HFF-Myc (cell line): Measurements from ENCODE around the gene MATN1.

Experiments
- DNase-seq: peaks from one replicate; pipeline ENCODE4 v3.0.0-alpha.2; 2011; ENCODE audit warnings: low read depth; ENCODE audit errors: extremely low read depth
- H3K4me3 ChIP-seq: replicated peaks from 2 replicates; pipeline ENCODE4 v1.5.1; 2011; ENCODE audit warnings: low read depth, mild to moderate bottlenecking, control low read depth, low read length
- CTCF ChIP-seq: IDR thresholded peaks from 2 replicates; pipeline ENCODE4 v1.5.1; 2012; ENCODE audit warnings: mild to moderate bottlenecking, low read depth, low read length, control low read depth; ENCODE audit errors: missing control alignments

MATN1 gene

GRCh38 chr1:30698401-30698981 lies 24.9 kb downstream of the MATN1 start:
- DNase-seq: no peak
- no peak for TF ChIP-seq CTCF
- H3K4me3 ChIP-seq: no peak overlapping the region

GRCh38 chr1:30697571-30698376 lies 25.6 kb downstream of the MATN1 start:
- no peak for DNase-seq
- H3K4me3 ChIP-seq: no peak overlapping the region
- TF ChIP-seq CTCF: peak; percentile 3

- TF ChIP-seq CTCF: no peak
- no peak for DNase-seq
- no peak overlapping the region for H3K4me3 ChIP-seq
Observed at GRCh38 chr1:30696831-30697230, 26.6 kb downstream of the MATN1 start.

GRCh38 chr1:30695439-30695841 lies 27.9 kb downstream of the MATN1 start:
- DNase-seq: no peak
- TF ChIP-seq CTCF: no peak

GRCh38 chr1:30694280-30695175 lies 28.9 kb downstream of the MATN1 start:
- no peak for TF ChIP-seq CTCF
- DNase-seq: no peak

More at GRCh38 chr1:30695439-30695841, 27.9 kb downstream of the MATN1 start:
- H3K4me3 ChIP-seq: no peak overlapping the region

GRCh38 chr1:30693822-30694221 lies 29.6 kb downstream of the MATN1 start:
- TF ChIP-seq CTCF: no peak
- DNase-seq: no peak
- no peak overlapping the region for H3K4me3 ChIP-seq

More at GRCh38 chr1:30694280-30695175, 28.9 kb downstream of the MATN1 start:
- no peak overlapping the region for H3K4me3 ChIP-seq
